Measurements from ENCODE around the gene PAFAH2. TPM values are rescaled to one million over a fixed set of nuclear protein-coding genes. Genes with fewer than 3 reads are reported as not detected.

The PAFAH2 gene
- total RNA-seq, 1 donor from 2014 or later: 22.6 TPM

- H3K9me3 ChIP-seq: no peaks in the 10 kb centered on the region
- intact Hi-C loops (cut with DNase I): no loop called here
- ATAC-seq (no peak), DNase-seq (no peak)
- no peaks in the 10 kb centered on the region for H3K27me3 ChIP-seq
- peaks cover 10% of the 10 kb centered on the region for H3K36me3 ChIP-seq
- H3K4me1 ChIP-seq: peaks cover 25% of the 10 kb centered on the region
- no peak overlapping the region for H3K27ac ChIP-seq
- H3K4me3 ChIP-seq: no peak overlapping the region
- TF ChIP-seq CTCF (IDR thresholded peaks at IDR 0.05): no peak
Observed at GRCh38 chr1:25992689-25993171, 5.1 kb downstream of the PAFAH2 start.

- ATAC-seq: no peak
- intact Hi-C loops (cut with DNase I): no loop called here
- H3K9me3 ChIP-seq: no peaks in the 10 kb centered on the region
- no peak for TF ChIP-seq CTCF (IDR thresholded peaks at IDR 0.05)
- DNase-seq: no peak
- H3K4me3 ChIP-seq: no peak overlapping the region
- H3K36me3 ChIP-seq: peaks cover 15% of the 10 kb centered on the region
- peaks cover 23% of the 10 kb centered on the region for H3K4me1 ChIP-seq
- peak overlapping the region; percentile 11 for H3K27ac ChIP-seq
- H3K27me3 ChIP-seq: no peaks in the 10 kb centered on the region
Observed at GRCh38 chr1:25991937-25992688, 5.8 kb downstream of the PAFAH2 start.

DNA sequence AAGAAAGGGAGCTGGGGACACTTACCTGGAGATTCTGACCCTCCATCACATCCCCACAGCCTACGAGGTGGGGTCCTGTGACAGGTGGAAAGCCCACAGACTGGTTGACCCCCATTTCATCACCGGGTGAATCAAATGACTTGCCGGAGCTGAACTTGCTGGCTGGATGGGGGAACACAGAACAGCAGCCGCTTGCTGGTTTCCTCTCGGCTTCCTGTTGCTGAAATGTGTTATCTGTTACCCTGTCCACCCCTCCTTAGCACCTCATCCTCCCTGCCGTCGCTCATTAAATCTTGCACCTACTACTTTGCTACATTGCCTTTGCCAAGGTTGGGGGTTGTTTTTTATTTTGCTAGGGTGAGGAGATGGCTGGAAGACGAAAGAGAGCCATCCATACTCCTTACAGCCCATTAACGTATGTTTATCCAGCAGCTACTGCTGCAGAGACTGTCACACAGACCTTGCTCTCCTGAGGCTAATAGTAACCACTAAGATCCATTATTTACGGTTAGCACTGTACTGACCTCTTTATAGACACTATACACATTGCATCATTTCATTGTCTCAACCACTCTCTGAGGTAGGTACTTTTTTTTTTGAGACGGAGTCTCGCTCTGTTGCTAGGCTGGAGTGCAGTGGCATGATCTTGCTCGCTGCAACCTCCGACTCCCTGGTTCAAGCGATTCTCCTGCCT lies 7.0 kb downstream of the PAFAH2 start:
- Histone ChIP-seq H3K4me3 (peak overlapping the region; percentile 25), H3K36me3 (peaks cover 20% of the 10 kb centered on the region), H3K27me3 (no peaks in the 10 kb centered on the region), H3K4me1 (peaks cover 13% of the 10 kb centered on the region), H3K9me3 (no peaks in the 10 kb centered on the region), H3K27ac (peak overlapping the region; percentile 30)
- DNase-seq: no peak
- intact Hi-C loops (cut with DNase I): no loop called here
- no peak for TF ChIP-seq CTCF (IDR thresholded peaks at IDR 0.05)
- ATAC-seq: peak; percentile 65

GRCh38 chr1:25990251-25990650 lies 7.6 kb downstream of the PAFAH2 start:
- DNase-seq: no peak
- ATAC-seq: no peak

More at GRCh38 chr1:25990251-25990650, 7.6 kb downstream of the PAFAH2 start:
- peaks cover 25% of the 10 kb centered on the region for H3K36me3 ChIP-seq
- no peaks in the 10 kb centered on the region for H3K27me3 ChIP-seq
- peak overlapping the region; percentile 30 for H3K27ac ChIP-seq
- peaks cover 13% of the 10 kb centered on the region for H3K4me1 ChIP-seq
- peak overlapping the region; percentile 25 for H3K4me3 ChIP-seq
- H3K9me3 ChIP-seq: no peaks in the 10 kb centered on the region
- intact Hi-C loops (cut with DNase I): no loop called here
- TF ChIP-seq CTCF (IDR thresholded peaks at IDR 0.05): no peak

Measured in upper lobe of right lung (tissue), 1 donor.